IMR-90 (cell line): ENCODE measurements around the gene MKRN2OS.

Source experiments
- CHD1 ChIP-seq: IDR thresholded peaks from 2 replicates; pipeline ENCODE4 v1.6.1; 2012; ENCODE audit warnings: low read depth, low read length, improper control_type of control experiment
- ELK1 ChIP-seq: fragments of 150-350 bp; IDR thresholded peaks from 2 replicates; pipeline ENCODE4 v1.6.1; 2016; ENCODE audit warnings: low read depth, mild to moderate bottlenecking, low read length, moderate library complexity, borderline replicate concordance
- MAFK ChIP-seq: IDR thresholded peaks from 2 replicates; pipeline ENCODE4 v1.6.1; 2012; ENCODE audit warnings: low read depth, low read length, improper control_type of control experiment
- POLR2A ChIP-seq: IDR thresholded peaks from 2 replicates; pipeline ENCODE4 v1.6.1; 2012; ENCODE audit warnings: mild to moderate bottlenecking, low read depth, low read length
- RAD21 ChIP-seq: IDR thresholded peaks from 2 replicates; pipeline ENCODE4 v1.6.1; 2012; ENCODE audit warnings: low read length, improper control_type of control experiment
- RFX5 ChIP-seq: IDR thresholded peaks from 2 replicates; pipeline ENCODE4 v1.8.0; 2012; ENCODE audit warnings: low read depth, mild to moderate bottlenecking, low read length, moderate library complexity
- USF2 ChIP-seq: fragments of 150-350 bp; IDR thresholded peaks from 2 replicates; pipeline ENCODE4 v1.6.1; 2017; ENCODE audit warnings: mild to moderate bottlenecking, antibody characterized with exemption, low read length, low read depth
- TF ChIP-seq, protein P1 (sequence below): conservative IDR thresholded peaks from 2 replicates; pipeline ENCODE4 v1.5.1; 2012; ENCODE audit warnings: mild to moderate bottlenecking, low read depth, low read length, improper control_type of control experiment

DNA sequence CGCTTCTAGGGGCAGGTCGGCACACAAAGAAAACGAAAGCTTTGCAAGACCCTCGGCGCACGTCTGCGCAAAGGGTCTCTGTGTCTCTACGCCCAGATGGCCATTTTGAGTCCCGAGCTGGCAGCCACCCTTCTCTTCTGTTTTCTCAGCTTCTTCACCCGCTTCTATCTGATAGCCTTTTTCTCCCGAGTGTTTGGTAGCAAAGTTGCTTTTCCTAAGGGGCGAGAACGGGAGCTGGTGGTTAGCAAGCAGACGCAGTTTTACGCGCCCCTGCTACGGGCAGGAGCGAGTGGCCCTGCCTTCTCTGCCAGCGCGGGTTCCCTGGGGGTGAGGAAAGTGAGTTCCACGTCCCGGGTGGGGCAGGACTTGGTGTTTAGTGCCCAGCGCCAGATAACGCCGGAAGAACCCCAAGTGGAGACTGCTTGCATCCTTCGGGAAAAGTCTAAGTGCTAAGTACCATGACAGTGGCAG is 8.7 kb upstream of the MKRN2OS start:
- TF ChIP-seq POLR2A, result no peak
- TF ChIP-seq, protein P1, sequence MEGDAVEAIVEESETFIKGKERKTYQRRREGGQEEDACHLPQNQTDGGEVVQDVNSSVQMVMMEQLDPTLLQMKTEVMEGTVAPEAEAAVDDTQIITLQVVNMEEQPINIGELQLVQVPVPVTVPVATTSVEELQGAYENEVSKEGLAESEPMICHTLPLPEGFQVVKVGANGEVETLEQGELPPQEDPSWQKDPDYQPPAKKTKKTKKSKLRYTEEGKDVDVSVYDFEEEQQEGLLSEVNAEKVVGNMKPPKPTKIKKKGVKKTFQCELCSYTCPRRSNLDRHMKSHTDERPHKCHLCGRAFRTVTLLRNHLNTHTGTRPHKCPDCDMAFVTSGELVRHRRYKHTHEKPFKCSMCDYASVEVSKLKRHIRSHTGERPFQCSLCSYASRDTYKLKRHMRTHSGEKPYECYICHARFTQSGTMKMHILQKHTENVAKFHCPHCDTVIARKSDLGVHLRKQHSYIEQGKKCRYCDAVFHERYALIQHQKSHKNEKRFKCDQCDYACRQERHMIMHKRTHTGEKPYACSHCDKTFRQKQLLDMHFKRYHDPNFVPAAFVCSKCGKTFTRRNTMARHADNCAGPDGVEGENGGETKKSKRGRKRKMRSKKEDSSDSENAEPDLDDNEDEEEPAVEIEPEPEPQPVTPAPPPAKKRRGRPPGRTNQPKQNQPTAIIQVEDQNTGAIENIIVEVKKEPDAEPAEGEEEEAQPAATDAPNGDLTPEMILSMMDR, result no peak
- no peak for TF ChIP-seq ELK1
- TF ChIP-seq RFX5, result no peak
- no peak for TF ChIP-seq CHD1
- no peak for TF ChIP-seq USF2
- TF ChIP-seq RAD21, result no peak
- TF ChIP-seq MAFK, result no peak
